Panc1 (cell line): Measurements from ENCODE around the gene PHLDB2.

Experiments used
- CTCF ChIP-seq: fragments of 450-650 bp; IDR thresholded peaks from 2 replicates; pipeline ENCODE4 v1.5.1; 2017; ENCODE audit warnings: mild to moderate bottlenecking
- POLR2AphosphoS5 ChIP-seq: IDR thresholded peaks from 2 replicates; pipeline ENCODE4 v1.6.1; 2012; ENCODE audit warnings: mild to moderate bottlenecking, low read depth, low read length, moderate library complexity

GRCh38 chr3:111932946-111933345 is 73.9 kb downstream of the PHLDB2 start:
- TF ChIP-seq CTCF (no peak), POLR2AphosphoS5 (no peak)
